ENCODE measurements around the gene PPY.
"Not testable (repeated sequence)": the region's sequence is repeated elsewhere in the genome, so short reads cannot be mapped to it uniquely, and the experiment has no call there.

PPY gene

DNA sequence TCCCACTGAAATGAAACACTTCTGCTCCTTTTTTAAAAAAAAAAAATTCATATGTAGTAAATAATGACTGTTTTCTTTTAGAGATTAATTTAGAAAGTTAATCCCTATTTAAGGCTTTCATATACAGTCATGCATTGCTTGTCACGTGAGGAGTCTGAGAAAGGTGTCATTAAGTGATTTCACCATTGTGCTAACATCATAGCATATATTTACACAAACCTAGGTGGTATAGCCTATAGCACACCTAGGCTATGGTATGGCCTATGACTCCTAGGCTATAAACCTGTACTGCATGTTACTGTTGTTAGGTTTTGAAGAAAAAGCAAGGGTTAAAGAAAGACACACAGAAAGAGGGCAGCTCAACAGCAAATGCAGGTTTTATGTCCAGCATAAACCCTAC is 13.7 kb downstream of the PPY start:
- no peak for DNase-seq

DNA sequence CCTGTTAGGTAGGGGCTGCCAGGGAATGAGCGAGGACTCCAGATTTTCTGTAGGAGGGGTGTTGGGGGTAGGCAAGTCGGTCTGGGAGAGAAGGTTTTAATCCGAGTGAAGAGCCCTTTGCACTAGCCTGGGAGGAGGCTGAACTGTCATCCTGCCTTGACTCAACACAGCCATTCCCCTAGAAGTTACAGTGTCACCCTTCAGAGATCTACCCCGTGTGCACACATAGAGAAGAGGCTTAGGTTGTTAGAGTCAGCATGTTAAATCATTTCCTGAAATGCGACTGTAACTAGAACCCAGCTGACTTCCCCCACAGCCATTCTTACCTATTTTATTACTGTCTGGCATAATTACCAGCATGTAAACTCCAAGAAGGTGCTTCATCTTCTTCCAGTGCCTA is 14.3 kb downstream of the PPY start:
- not testable (repeated sequence) for DNase-seq

DNA sequence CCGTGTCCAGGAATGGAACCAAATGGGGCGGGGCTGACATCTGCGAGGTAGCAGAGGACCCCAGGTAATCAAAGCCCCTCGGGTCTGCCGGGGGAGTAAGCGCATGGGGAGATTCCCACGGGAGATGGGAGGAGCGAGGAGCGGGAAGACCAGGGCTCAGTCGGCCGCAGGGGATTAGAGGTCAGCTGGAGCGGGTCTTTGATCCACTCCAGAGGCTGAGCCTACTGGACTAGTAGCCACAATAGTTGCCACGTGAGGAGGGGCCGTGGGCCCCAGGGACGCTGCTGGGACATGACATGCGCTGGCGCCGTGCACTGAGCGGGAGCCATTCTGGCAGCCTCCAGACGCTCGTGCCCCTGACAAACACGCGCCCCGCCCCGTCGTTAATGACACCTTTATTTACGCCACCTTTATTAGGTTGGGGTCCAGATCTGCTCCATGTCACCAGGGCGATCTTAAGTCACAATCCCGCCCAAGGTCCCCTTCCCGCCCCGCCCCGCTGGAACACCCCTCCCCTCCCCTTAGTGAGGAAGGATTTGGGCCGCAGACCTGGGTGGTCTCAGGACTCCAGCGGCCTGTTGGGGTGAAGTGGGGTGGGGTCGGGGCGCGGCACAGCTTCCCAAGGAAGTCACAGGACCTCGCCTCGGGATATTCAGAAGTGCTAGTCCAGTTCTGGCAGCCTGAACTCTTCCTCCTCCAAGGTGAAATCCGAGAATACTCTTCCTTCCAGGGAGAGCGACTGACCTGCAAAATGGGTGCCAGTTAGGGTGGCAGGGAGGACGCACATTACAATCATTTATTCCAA is 15.0 kb downstream of the PPY start:
- DNase-seq, result no peak

DNA sequence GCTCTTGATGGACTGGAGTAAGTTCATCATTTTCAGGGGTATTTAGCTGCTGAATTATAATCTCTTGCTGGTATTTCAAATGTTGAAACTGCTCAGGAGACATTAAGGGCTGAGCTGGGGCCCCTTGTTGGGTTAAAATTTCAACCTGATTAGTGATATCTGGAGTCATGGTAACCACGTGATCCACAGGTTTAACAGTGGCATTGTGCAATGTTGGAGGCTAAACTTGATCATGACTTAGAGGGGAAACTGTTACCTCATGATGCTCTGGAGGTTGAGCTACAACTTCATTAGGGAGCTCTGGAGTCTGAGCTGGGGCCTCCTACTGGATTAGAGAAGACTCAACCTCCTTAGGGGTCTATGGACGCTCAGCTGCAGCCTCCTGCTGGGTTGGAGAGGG is 17.7 kb downstream of the PPY start:
- no peak for DNase-seq

DNA sequence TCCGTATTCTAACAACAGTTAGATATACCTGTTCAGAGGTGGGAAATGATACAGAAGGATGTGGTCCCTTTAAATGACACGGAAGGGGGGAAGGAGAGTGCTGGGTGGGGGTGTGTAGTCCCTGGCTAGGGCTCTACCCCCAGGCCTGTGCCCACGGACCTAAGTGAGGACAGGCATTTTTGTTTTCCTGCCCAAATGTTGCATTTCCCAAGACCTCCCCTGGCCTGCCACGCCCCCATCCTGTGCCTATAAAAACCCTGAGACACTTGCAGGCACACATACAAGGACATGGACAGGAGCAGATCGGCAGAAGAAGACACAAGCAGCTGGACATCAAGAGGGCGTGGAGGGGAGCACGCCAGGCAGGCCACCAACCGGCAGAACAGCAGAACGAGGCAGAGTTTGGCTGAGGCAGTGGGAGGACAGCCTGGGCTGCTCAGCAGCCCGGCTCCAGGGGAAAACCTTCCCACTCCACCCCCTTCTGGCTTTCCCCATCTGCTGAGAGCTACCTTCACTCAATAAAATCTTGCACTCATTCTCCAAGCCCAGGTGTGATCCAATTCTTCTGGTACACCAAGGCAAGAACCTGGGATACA is 21.7 kb downstream of the PPY start:
- no peak for DNase-seq

DNA sequence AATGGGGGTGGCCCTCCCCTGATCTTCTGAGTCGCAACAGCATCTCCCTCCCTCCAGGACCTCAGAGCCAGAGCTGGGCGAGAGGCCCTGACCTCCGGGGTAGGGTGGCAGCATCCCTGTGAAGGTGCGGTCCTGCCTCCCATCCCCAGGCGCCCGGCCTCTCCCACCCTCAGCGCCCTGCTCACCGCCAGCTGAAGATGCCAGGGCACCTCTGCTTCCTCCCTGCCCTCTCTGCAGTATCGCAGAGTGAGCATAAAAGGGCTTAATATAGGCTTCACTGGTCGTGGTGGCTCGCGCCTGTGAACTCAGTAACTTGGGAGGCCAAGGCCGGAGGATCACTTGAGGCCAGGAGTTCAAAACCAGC is 24.3 kb downstream of the PPY start:
- no peak for DNase-seq

DNA sequence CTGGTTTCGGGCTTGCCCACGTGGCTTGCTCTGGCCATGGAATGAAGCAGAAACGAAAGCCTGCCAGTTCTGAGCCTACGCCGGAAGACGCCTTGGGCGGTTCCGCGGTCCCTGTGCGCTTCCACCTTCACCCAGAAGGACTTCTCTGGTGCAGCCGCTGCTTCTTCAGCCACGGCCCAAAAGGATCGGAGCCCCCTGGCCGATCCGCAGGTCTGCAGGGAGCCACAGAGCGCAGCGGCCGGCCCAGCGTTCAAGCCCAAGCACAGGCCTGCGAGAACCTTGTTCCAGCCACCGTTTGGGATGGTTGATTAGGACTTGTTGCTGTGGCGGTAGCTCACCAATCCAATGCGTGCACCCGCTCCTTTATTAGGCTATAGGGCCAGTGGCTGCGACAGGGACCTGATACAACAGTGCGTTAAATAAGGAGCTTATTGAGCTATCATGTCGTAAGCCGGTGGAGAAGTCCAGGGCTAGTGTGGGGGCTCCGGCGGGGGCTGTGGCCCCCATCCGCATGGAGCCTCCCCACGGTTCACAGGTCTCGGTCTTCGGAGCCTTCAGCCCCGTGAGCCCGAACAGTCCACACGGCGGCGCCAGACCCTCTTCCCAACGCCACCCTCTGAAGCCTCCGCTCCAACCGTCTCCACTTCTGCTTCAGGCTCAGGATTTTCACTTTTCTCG is 24.8 kb downstream of the PPY start:
- no peak for DNase-seq

DNA sequence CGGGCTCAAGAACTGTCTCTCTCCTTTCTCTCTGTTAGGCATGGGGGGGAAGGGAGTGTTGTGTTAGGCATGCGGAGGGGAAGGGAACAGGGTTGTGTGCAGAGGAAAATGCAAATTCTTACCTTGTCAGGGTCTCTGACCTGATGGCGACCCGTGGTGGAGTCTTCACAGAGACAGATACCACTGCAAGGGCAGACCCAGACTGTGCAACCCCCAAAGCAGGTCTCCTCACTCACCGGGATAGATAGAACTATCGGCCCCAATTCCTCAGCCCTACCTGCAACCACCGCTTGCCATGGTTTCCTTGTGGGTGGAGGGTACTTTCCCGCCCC is 25.3 kb downstream of the PPY start:
- no peak for DNase-seq

DNA sequence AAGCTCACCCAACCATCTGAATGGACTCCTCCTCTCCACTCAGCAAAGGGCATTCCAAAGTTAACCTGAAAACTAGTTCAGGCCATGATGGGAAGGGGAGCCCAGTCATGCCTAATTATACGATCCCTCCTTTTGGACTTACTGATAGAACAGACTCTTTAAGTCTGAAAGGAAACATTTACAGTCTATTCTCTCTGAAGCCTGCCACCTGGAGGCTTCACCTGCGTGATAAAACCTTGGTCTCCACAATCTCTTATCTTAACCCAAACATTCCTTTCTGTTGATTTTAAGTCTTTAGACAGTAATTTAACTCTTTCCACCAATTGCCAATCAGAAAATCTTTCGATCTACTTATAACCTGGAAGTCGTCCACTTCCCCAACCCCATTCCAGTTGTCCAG is 25.9 kb downstream of the PPY start:
- DNase-seq, result no peak

DNA sequence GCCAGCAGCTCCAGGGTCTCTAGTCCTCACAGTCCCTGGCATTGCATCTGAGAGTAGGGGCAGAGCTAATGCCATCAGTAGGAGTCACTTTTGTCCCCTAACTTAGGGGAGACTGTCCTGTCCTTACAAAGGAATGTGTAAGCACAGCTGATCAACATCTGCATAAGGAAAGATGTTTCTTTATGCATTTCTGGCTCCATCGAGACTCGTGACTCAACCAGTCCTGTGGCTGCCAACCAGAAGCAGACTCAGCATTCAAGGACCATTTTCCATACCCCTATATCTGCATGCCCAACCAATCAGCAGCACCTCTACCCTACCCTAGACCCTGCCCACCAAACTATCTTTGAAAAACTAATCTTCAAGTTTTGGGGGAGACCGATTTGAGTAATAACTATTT is 26.7 kb downstream of the PPY start:
- DNase-seq, result no peak

DNA sequence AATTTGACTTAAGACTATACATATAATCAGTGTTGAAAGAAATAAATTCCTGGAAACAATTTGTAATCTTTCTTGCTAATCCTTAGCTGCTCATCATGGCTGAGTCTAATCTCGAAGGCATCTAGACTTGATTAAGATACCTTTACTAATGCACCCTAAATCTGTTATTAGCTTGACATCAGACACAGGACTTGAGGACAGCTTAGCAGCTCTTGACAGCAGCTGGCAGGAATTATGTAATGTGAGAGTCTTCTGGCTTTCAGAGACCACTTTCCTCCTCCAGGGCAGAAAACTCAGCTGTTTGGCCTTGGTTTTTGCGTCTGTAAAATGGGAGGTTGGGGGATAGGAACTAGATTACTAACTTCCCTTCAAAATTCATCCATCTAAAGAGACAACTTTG is 27.8 kb downstream of the PPY start:
- no peak for DNase-seq

DNA sequence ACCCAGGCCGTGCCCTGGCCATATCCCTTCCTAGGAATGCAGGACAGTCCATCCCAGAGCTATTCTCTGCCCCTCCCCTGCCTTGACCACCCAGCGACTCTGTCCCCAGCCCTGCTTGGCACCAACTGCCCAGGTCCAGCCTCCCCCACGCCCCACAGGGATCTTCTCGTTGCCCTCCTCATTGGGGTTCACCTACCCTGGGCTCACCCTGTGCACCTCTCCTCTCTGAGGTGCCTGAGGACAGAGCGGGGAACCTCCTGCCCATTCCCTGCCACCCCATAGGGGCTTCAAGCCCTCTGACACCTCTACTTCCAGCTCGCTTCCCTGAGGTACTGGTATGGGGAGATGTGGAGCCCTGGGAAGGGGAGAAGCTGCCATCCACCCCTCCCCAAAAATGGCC is 28.7 kb downstream of the PPY start:
- DNase-seq, result no peak

DNA sequence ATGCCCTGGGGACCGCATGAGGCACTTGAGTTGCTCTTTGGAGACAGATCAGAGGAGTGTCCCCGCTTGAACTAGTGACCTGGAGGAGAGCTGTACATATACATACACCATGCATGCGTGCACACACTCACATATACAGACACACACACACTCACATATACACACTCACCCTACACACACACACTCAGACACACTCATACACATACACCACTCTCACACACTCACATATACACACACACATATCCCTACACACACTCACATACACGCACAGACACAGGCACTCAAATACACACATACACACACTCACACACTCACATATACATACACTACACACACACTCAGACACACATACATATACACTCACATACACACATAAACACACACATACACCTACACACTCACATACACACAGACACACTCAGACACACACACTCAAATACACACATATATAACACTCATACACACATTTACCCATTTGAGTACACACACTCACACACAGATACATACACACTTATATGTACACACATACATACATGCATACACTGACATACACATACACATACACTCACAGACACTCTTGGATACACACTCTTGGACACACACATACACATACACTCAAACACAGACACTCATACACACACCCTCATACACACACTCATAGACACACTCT is 29.5 kb downstream of the PPY start:
- DNase-seq, result no peak

DNA sequence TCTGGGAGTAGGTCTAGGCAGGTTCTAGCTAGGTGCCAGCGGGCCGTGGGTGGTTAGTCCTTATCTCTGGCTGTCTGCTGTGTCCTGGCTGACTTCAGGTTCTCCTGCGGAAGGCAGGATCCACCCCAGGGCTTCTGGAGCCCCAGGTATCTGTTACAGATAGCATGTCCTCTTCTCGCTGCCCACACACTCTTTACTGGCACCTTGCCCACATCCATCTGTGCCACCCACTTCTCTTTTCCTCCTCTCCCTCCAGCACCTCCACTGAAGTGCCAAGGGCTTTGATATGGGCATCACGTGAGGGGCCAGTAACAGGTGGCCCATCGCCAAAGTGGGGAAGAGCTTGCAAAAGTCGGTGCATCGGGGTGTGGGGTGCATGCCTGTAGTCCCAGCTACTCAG is 30.4 kb downstream of the PPY start:
- DNase-seq, result peak; percentile 46

DNA sequence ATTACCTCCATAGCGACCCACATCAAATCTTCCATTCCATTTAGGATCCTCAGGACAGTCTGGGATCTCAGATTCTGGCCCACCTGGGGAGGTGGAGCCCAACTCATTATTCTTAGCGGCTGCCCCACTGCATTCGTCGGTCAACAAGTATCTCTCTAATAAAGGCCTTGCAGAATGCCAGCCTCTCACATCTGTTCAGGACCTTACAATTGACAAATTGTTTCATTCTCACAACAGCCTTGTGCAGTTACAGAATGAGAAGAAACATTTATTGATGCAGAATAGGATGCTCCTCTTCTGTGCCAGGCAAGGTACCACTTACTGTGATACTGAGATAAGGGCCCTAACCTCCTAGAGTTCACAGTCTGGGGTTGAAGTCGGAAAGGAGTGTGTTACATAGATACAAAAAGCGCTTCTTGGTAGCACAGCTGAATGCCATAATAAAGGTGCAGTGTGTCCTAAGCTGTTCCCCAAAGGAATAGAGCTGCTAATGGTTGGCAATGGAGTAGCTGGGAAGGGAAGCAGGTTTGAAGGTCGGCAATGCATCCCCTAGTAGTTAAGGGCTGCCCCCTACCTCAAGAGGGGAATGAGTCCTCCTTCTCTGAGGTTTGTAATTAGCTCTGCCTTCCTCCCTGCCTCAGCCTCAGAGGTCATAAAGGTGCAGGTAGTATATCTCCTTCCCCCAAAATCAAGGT is 32.6 kb downstream of the PPY start:
- DNase-seq, result no peak

DNA sequence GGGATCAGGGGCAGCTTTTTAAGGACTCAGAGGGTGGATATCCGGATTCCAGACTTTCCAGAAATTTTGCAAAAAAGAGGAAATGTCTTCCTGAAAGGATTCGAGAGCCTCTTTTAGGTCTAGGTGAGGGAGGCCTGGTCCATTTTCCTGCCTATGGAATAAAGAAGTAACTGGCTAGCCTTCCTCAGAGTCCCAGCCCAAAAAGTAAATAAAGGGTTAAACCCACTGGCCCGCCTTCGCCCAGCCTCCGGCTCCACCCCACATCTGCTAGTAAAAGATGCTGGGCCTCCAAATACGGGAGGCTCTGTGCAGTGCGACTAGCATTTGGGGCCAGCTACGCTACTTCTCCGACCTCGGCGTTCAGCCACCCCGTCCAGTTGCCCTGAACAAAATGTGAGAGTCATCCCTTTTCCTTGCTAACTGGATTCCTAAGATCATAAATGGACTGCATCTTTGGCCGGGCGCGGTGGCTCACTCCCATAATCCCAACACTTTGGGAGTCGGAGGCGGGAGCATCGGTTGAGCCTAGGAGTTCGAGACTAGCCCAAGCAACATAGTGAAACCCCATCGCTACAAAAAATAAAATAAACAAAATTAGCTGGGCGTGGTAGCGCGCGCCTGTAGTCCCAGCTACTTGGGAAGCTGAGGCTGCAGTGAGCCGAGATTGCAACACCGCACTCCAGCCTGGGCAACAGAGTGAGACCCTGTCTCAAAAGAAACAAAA is 34.1 kb downstream of the PPY start:
- DNase-seq, result peak; percentile 72

DNA sequence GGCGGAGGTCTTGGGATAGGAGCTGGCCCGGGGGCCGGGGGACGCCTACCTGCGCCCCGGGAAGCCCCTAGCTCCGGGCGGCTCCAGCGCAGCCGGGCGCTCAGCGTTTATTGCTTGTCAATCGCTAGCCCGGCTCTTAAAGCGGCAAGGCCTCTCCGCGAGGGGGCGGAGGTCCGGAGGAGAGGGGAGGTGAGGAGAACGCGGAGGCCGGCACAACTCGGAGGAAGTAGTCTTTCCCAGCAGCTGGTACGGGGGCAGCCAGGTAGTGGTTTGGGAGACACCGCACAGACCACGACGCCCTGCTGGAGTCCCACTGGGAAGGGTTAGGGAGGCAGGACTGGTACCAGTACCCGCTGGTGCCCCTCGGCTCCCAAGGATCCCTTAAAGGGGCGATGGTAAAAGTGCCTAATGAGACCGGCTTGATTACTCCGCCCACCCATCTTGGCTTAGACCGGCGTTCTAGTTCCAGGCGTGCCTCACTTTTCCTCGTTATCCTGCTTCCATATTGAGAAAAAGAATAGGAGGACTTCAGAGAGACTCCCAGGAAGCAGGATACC is 34.8 kb downstream of the PPY start, which contains the start of gene MPP2:
Gene MPP2 (minus strand): TSS at position 112 of the 557 bp plus-strand sequence. CDS start 3,076 bp downstream, outside the sequence.
- peak; percentile 83 for DNase-seq

DNA sequence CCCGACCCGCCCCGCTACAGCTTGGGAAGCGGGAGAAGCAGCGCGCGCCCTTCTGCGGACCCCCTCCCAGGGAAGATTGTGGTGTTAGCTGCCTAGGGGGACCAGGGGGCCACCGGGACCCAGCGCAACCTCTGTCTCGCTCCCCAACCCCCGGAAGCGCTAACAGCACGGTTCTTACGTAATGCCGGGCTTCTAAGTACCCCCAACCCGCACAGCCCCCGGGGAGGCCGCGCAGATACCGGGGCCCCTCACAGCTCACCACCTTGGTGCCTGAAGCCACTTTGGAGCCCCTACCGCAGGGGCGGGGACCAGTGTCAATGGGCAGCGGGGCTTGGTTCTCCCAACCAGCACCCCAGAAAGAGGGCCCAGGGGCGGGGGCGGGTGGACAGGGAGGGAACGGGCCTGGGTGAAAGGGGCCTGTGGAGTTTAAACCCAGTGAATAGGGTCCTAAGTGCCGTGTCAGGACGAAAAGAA is 35.3 kb downstream of the PPY start:
- no peak for DNase-seq

DNA sequence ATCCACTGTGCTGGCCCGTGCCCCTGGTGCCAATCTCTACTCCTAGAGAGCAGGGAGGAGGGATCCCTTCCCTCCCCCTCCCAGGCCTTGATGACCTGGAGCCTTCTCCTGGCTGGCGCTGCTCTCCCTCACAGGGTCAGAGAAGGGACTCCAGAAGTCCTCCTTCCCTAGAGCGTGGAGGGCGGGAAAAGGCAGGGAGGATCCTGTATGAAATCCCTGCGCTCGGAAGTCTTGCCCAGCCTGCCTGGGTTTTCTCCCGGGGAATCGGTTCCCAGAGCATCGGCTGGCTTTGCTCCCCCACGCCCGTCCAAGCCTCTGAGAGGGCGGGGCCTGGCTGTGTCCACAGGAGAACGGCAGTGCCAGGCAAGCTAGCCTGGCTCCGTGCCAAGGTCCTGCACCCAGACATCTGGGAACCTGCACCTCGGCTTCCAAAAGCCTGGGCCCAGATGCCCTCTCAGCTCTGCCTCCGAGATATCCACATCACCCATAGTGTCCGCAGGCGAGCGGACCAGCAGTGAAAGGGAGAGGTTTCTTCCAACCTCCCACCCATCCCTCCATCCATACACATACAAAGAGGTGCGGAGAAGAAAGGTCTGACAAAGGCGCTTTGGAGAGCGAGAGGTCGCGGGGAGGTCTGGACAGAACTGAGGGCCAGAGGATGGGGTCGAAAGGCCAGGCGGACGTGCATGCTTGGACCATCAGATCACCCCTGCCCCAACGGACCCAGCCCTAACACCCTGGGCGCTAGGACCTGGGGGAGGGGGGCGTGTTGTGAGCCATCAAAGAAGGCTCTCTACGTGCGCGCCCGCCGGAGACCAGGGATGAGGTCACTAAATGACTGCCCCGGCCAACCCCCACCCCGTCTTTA is 36.1 kb downstream of the PPY start:
- peak; percentile 81 for DNase-seq

DNA sequence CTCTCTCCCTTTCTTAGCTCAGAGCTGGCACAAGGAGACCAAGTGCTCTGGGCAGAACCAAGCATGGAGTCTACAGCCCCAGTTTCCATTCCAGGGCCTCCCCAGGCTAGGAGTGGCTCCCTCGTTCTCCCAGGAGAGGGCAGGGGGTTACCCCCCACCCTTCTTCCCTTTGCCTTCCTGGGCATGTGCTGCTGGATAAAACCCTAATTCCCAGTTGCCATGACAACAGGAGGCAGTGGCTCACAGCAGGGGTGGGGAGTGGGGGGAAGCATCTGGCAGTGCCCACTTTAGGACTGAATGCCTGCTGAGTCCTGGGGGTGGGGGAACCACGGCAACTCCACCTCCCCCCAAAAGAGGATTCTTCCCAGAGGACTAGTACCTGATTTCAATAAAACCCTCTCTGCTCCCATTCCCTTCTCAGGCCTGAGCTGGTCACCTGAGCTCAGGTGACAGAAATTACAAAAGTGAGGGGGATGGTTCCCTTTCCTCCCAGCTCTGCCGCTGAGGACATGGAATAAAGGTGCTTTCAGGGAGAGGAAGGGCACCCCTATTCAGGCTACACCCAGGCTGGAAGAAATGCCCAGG is 36.8 kb downstream of the PPY start:
- DNase-seq, result peak; percentile 24

Data from NCI-H345 (cell line).